ENCODE data around the gene ATAD3A.

Gene ATAD3A

GRCh38 chr1:1582585-1583346 is 70.8 kb downstream of the ATAD3A start:
- DNase-seq (ENCODE audit: low read depth), result no peak

GRCh38 chr1:1583347-1584010 is 71.5 kb downstream of the ATAD3A start:
- DNase-seq (ENCODE audit: low read depth), result no peak

All from activated gamma-delta T cell treated with anti-CD3 and anti-CD28 coated beads, Interleukin-2, amount 50 U/mL, for 16 hours (primary cell).